ENCODE results near the gene FAM240B. TPM values are rescaled to one million over a fixed set of nuclear protein-coding genes. Genes with fewer than 3 reads are reported as not detected.

FAM240B gene
- total RNA-seq: not detected in 2 replicates

- H3K4me3 ChIP-seq (ENCODE audit: low read depth, low read length): no peak within 1 kb of the TSS
- TF ChIP-seq CTCF (conservative IDR thresholded peaks at IDR 0.05; ENCODE audit: low read depth, low read length): no peak
- peak; percentile 52 for DNase-seq (ENCODE audit: low read depth)
Observed at GRCh38 chr9:38720083-38720745, at the start of gene FAM240B. Gene FAM240B, minus strand, starts transcription at chr9:38720133. Its CDS starts 16,134 bp downstream, at chr9:38703999.

- no peak for DNase-seq (ENCODE audit: low read depth)
- no peak for TF ChIP-seq CTCF (conservative IDR thresholded peaks at IDR 0.05; ENCODE audit: low read depth, low read length)
Observed at GRCh38 chr9:38768351-38768761, 48.4 kb upstream of the FAM240B start.

GRCh38 chr9:38765101-38765500, 45.2 kb upstream of the FAM240B start:
- no peak for DNase-seq (ENCODE audit: low read depth)
- TF ChIP-seq CTCF (conservative IDR thresholded peaks at IDR 0.05; ENCODE audit: low read depth, low read length): no peak
- H3K4me3 ChIP-seq (ENCODE audit: low read depth, low read length): no peak overlapping the region

More at GRCh38 chr9:38768351-38768761, 48.4 kb upstream of the FAM240B start:
- no peak overlapping the region for H3K4me3 ChIP-seq (ENCODE audit: low read depth, low read length)

GRCh38 chr9:38761999-38762398, 42.1 kb upstream of the FAM240B start:
- no peak for DNase-seq (ENCODE audit: low read depth)
- no peak for TF ChIP-seq CTCF (conservative IDR thresholded peaks at IDR 0.05; ENCODE audit: low read depth, low read length)
- no peak overlapping the region for H3K4me3 ChIP-seq (ENCODE audit: low read depth, low read length)

GRCh38 chr9:38761339-38761738, 41.4 kb upstream of the FAM240B start:
- no peak for DNase-seq (ENCODE audit: low read depth)
- no peak overlapping the region for H3K4me3 ChIP-seq (ENCODE audit: low read depth, low read length)
- no peak for TF ChIP-seq CTCF (conservative IDR thresholded peaks at IDR 0.05; ENCODE audit: low read depth, low read length)

GRCh38 chr9:38756702-38757101, 36.8 kb upstream of the FAM240B start:
- TF ChIP-seq CTCF (conservative IDR thresholded peaks at IDR 0.05; ENCODE audit: low read depth, low read length): no peak
- H3K4me3 ChIP-seq (ENCODE audit: low read depth, low read length): no peak overlapping the region
- DNase-seq (ENCODE audit: low read depth): no peak

- no peak for TF ChIP-seq CTCF (conservative IDR thresholded peaks at IDR 0.05; ENCODE audit: low read depth, low read length)
- H3K4me3 ChIP-seq (ENCODE audit: low read depth, low read length): no peak overlapping the region
- DNase-seq (ENCODE audit: low read depth): no peak
Observed at GRCh38 chr9:38747941-38748340, 28.0 kb upstream of the FAM240B start.
